GM23338 (cell line): ENCODE measurements around the gene LGALS3. TPM values are rescaled to one million over a fixed set of nuclear protein-coding genes. Genes with fewer than 3 reads are reported as not detected.

Source experiments
- ATAC-seq: fragments of 200-7000 bp; cut with Tn5 transposase; 3 replicates; pipeline ENCODE4 v1.9.1; 2020
- DNase-seq: peaks from one replicate; pipeline ENCODE4 v3.0.0-alpha.2; 2015; ENCODE audit warnings: low spot score
- H2AFZ ChIP-seq: fragments of 200-600 bp; sonication (generic); 2 replicates; pipeline ENCODE4 v1.8.0; 2016; ENCODE audit warnings: antibody characterized with exemption, mild to moderate bottlenecking, moderate library complexity
- H3F3A ChIP-seq: fragments of 200-600 bp; sonication (generic); replicated peaks from 2 replicates; pipeline ENCODE4 v1.8.0; 2017; ENCODE audit warnings: antibody characterized with exemption, mixed run types, low read depth
- H3K27ac ChIP-seq: fragments of 200-600 bp; sonication (generic); 2 replicates; pipeline ENCODE4 v1.6.1; 2016; ENCODE audit warnings: low read depth
- H3K27me3 ChIP-seq: fragments of 200-600 bp; sonication (generic); 2 replicates; pipeline ENCODE4 v1.8.0; 2016; ENCODE audit warnings: mild to moderate bottlenecking, mixed run types, moderate library complexity; ENCODE audit not compliant: insufficient read depth
- H3K36me3 ChIP-seq: fragments of 200-600 bp; sonication (generic); 2 replicates; pipeline ENCODE4 v1.8.0; 2016; ENCODE audit warnings: mild to moderate bottlenecking; ENCODE audit not compliant: insufficient read depth
- H3K4me1 ChIP-seq: fragments of 200-600 bp; sonication (generic); 2 replicates; pipeline ENCODE4 v1.8.0; 2016; ENCODE audit warnings: mild to moderate bottlenecking, moderate library complexity; ENCODE audit not compliant: insufficient read depth
- H3K4me2 ChIP-seq: fragments of 200-600 bp; sonication (generic); 2 replicates; pipeline ENCODE4 v1.7.1; 2017; ENCODE audit warnings: mixed run types
- H3K4me3 ChIP-seq: fragments of 200-600 bp; sonication (generic); 2 replicates; pipeline ENCODE4 v1.6.1; 2016; ENCODE audit warnings: mixed run types
- H3K79me2 ChIP-seq: fragments of 200-600 bp; sonication (generic); replicated peaks from 2 replicates; pipeline ENCODE4 v1.8.0; 2017; ENCODE audit warnings: mild to moderate bottlenecking; ENCODE audit not compliant: insufficient read depth
- H3K9me2 ChIP-seq: fragments of 200-600 bp; sonication (generic); 2 replicates; pipeline ENCODE4 v1.8.0; 2017; ENCODE audit not compliant: insufficient read depth
- H4K20me1 ChIP-seq: fragments of 200-600 bp; sonication (generic); replicated peaks from 2 replicates; pipeline ENCODE4 v1.8.0; 2017; ENCODE audit warnings: mild to moderate bottlenecking; ENCODE audit not compliant: insufficient read depth
- H3K27ac Mint-ChIP-seq: 2 replicates; pipeline ENCODE4 v1.8.0; 2020; ENCODE audit warnings: inconsistent platforms, mild to moderate bottlenecking, moderate library complexity, mixed read lengths
- H3K27me3 Mint-ChIP-seq: 3 replicates; pipeline ENCODE4 v1.8.0; 2022; ENCODE audit warnings: low read depth, mild to moderate bottlenecking, moderate library complexity, mixed read lengths, inconsistent platforms; ENCODE audit not compliant: insufficient read depth, poor library complexity
- H3K36me3 Mint-ChIP-seq: 3 replicates; pipeline ENCODE4 v1.8.0; 2021; ENCODE audit warnings: low read depth, mild to moderate bottlenecking, inconsistent platforms, moderate library complexity, mixed read lengths
- H3K4me1 Mint-ChIP-seq: 3 replicates; pipeline ENCODE4 v1.8.0; 2020; ENCODE audit warnings: mild to moderate bottlenecking, inconsistent platforms, mixed read lengths
- H3K4me3 Mint-ChIP-seq: 3 replicates; pipeline ENCODE4 v1.8.0; 2021; ENCODE audit warnings: moderate library complexity, mild to moderate bottlenecking, inconsistent platforms, mixed read lengths
- H3K9me3 Mint-ChIP-seq: 3 replicates; pipeline ENCODE4 v1.8.0; 2020; ENCODE audit warnings: moderate library complexity, mild to moderate bottlenecking, inconsistent platforms, mixed read lengths
- CREB1 ChIP-seq: fragments of 250-450 bp; sonication (Bioruptor Pico); IDR thresholded peaks from 2 replicates; pipeline ENCODE4 v1.5.0; 2020; ENCODE audit warnings: low read depth, mild to moderate bottlenecking, moderate library complexity
- CTCF ChIP-seq, 2 experiments: fragments of 200-600 bp in 1 of 2; sonication (generic) in 1 of 2; conservative IDR thresholded peaks; 2 replicates each; pipeline versions ENCODE4 v1.5.1 to v1.6.1; 2016 to 2017; ENCODE audit warnings: antibody characterized with exemption in 2 of 2, low read depth in 2 of 2, mild to moderate bottlenecking in 2 of 2, moderate library complexity in 1 of 2
- EZH2phosphoT487 ChIP-seq: fragments of 200-600 bp; sonication (generic); IDR thresholded peaks from one replicate; pipeline ENCODE4 v1.8.1; 2018; ENCODE audit warnings: antibody characterized with exemption; ENCODE audit not compliant: unreplicated experiment
- NANOG ChIP-seq: IDR thresholded peaks from 2 replicates; pipeline ENCODE4 v1.6.1; 2016; ENCODE audit warnings: antibody characterized with exemption, borderline replicate concordance
- POLR2AphosphoS5 ChIP-seq: IDR thresholded peaks from 2 replicates; pipeline ENCODE4 v1.6.1; 2016; ENCODE audit warnings: antibody characterized with exemption, low read depth
- REST ChIP-seq: IDR thresholded peaks from one replicate; pipeline ENCODE4 v1.6.1; 2018; ENCODE audit warnings: antibody characterized with exemption; ENCODE audit not compliant: unreplicated experiment
- STAT1 ChIP-seq: IDR thresholded peaks from one replicate; pipeline ENCODE4 v1.6.1; 2016; ENCODE audit warnings: antibody characterized with exemption; ENCODE audit not compliant: unreplicated experiment
- ZNF114 ChIP-seq: fragments of 250-450 bp; sonication (Bioruptor Pico); IDR thresholded peaks from 2 replicates; pipeline ENCODE4 v1.5.0; 2020; ENCODE audit warnings: mild to moderate bottlenecking, moderate library complexity
- ZNF331 ChIP-seq: fragments of 250-450 bp; sonication (Bioruptor Pico); IDR thresholded peaks from 2 replicates; pipeline ENCODE4 v1.5.0; 2020; ENCODE audit warnings: low read depth, mild to moderate bottlenecking, moderate library complexity
- polyA plus RNA-seq: library from polyadenylated mRNA; unstranded; fragments of >200 nt; fragmentation: Nextera tagmentation; extraction: Ambion mirVana; gene quantifications from 2 replicates; pipeline ENCODE4 v1.2.1, GENCODE V29; 2016
- total RNA-seq: library from RNA; depleted of rRNA; stranded (reverse); fragments of >200 nt; shearing (Covaris generic); gene quantifications from 2 replicates; pipeline ENCODE4 v1.2.3, GENCODE V29; 2014
- TF ChIP-seq, protein P1 (sequence below): IDR thresholded peaks from 2 replicates; pipeline ENCODE4 v1.6.1; 2016; ENCODE audit warnings: antibody characterized with exemption
- TF ChIP-seq, protein P2 (sequence below): fragments of 250-450 bp; sonication (Bioruptor Pico); IDR thresholded peaks from 2 replicates; pipeline ENCODE4 v1.5.0; 2020; ENCODE audit warnings: mild to moderate bottlenecking, moderate library complexity

The LGALS3 gene
- total and polyA plus RNA-seq, 2 experiments from 2014 or later = 7.2 to 10.9 TPM

DNA sequence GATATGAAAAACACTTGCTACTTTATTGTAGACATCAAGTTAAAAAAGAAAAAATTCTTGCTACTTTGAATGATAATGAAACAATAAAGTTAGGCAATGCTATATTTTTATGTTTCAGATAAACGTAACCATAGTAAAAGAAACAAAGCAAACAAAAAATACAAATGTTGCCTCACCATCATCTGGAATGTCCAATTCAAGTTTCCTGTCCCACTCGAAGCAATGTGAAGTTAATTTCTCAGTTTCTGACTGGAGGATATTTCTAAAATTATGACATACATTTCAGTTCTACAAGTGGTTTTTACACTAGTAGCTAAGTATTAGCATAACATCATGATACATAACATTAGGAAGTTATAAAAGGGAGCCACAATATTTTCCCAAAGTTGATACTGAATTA, 41.5 kb downstream of the LGALS3 start:
- Histone ChIP-seq H3F3A (no peaks in the 10 kb centered on the region), H3K4me3 (no peak overlapping the region), H3K9me2 (no peaks in the 10 kb centered on the region), H3K27ac (no peak overlapping the region), H3K27me3 (no peaks in the 10 kb centered on the region), H3K79me2 (no peaks in the 10 kb centered on the region), H3K36me3 (peaks cover 67% of the 10 kb centered on the region), H3K4me1 (no peaks in the 10 kb centered on the region), H2AFZ (no peak overlapping the region), H4K20me1 (peaks cover 16% of the 10 kb centered on the region; the same call in 1 of the 2 replicates), H3K4me2 (no peak overlapping the region)
- H3K36me3 Mint-ChIP-seq = peaks cover 77% of the 10 kb centered on the region
- DNase-seq (no peak), ATAC-seq (no peak)
- H3K27ac Mint-ChIP-seq = no peak overlapping the region
- H3K4me1 Mint-ChIP-seq = no peaks in the 10 kb centered on the region
- no peaks in the 10 kb centered on the region for H3K9me3 Mint-ChIP-seq
- TF ChIP-seq EZH2phosphoT487 = no peak
- no peak for TF ChIP-seq NANOG
- no peak for TF ChIP-seq STAT1
- no peak for TF ChIP-seq ZNF114 (CRISPR knock-in tag)
- TF ChIP-seq ZNF331 (CRISPR knock-in tag) = no peak
- no peak for TF ChIP-seq CTCF (conservative IDR thresholded peaks at IDR 0.05; ENCODE audit: low read depth in 2 of 2)
- TF ChIP-seq, protein P1, sequence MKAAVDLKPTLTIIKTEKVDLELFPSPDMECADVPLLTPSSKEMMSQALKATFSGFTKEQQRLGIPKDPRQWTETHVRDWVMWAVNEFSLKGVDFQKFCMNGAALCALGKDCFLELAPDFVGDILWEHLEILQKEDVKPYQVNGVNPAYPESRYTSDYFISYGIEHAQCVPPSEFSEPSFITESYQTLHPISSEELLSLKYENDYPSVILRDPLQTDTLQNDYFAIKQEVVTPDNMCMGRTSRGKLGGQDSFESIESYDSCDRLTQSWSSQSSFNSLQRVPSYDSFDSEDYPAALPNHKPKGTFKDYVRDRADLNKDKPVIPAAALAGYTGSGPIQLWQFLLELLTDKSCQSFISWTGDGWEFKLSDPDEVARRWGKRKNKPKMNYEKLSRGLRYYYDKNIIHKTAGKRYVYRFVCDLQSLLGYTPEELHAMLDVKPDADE = no peak
- TF ChIP-seq REST = no peak
- TF ChIP-seq, protein P2, sequence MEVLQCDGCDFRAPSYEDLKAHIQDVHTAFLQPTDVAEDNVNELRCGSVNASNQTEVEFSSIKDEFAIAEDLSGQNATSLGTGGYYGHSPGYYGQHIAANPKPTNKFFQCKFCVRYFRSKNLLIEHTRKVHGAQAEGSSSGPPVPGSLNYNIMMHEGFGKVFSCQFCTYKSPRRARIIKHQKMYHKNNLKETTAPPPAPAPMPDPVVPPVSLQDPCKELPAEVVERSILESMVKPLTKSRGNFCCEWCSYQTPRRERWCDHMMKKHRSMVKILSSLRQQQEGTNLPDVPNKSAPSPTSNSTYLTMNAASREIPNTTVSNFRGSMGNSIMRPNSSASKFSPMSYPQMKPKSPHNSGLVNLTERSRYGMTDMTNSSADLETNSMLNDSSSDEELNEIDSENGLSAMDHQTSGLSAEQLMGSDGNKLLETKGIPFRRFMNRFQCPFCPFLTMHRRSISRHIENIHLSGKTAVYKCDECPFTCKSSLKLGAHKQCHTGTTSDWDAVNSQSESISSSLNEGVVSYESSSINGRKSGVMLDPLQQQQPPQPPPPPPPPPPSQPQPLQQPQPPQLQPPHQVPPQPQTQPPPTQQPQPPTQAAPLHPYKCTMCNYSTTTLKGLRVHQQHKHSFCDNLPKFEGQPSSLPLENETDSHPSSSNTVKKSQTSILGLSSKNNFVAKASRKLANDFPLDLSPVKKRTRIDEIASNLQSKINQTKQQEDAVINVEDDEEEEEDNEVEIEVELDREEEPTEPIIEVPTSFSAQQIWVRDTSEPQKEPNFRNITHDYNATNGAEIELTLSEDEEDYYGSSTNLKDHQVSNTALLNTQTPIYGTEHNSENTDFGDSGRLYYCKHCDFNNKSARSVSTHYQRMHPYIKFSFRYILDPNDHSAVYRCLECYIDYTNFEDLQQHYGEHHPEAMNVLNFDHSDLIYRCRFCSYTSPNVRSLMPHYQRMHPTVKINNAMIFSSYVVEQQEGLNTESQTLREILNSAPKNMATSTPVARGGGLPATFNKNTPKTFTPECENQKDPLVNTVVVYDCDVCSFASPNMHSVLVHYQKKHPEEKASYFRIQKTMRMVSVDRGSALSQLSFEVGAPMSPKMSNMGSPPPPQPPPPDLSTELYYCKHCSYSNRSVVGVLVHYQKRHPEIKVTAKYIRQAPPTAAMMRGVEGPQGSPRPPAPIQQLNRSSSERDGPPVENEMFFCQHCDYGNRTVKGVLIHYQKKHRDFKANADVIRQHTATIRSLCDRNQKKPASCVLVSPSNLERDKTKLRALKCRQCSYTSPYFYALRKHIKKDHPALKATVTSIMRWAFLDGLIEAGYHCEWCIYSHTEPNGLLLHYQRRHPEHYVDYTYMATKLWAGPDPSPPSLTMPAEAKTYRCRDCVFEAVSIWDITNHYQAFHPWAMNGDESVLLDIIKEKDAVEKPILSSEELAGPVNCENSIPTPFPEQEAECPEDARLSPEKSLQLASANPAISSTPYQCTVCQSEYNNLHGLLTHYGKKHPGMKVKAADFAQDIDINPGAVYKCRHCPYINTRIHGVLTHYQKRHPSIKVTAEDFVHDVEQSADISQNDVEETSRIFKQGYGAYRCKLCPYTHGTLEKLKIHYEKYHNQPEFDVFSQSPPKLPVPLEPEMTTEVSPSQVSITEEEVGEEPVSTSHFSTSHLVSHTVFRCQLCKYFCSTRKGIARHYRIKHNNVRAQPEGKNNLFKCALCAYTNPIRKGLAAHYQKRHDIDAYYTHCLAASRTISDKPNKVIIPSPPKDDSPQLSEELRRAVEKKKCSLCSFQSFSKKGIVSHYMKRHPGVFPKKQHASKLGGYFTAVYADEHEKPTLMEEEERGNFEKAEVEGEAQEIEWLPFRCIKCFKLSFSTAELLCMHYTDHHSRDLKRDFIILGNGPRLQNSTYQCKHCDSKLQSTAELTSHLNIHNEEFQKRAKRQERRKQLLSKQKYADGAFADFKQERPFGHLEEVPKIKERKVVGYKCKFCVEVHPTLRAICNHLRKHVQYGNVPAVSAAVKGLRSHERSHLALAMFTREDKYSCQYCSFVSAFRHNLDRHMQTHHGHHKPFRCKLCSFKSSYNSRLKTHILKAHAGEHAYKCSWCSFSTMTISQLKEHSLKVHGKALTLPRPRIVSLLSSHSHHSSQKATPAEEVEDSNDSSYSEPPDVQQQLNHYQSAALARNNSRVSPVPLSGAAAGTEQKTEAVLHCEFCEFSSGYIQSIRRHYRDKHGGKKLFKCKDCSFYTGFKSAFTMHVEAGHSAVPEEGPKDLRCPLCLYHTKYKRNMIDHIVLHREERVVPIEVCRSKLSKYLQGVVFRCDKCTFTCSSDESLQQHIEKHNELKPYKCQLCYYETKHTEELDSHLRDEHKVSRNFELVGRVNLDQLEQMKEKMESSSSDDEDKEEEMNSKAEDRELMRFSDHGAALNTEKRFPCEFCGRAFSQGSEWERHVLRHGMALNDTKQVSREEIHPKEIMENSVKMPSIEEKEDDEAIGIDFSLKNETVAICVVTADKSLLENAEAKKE (CRISPR knock-in tag) = no peak
- no peak for TF ChIP-seq POLR2AphosphoS5
- no peak for TF ChIP-seq CREB1 (CRISPR knock-in tag)
- no peak overlapping the region for H3K4me3 Mint-ChIP-seq
- H3K27me3 Mint-ChIP-seq = no peaks in the 10 kb centered on the region
